ENCODE results near the gene KIR3DL3. TPM values are rescaled to one million over a fixed set of nuclear protein-coding genes. Genes with fewer than 3 reads are reported as not detected.
"Not testable (repeated sequence)": the region's sequence is repeated elsewhere in the genome, so short reads cannot be mapped to it uniquely, and the experiment has no call there.

The KIR3DL3 gene
- total and polyA plus RNA-seq, 8 donors: not detected

GRCh38 chr19:54758577-54758976, 34.3 kb downstream of the KIR3DL3 start:
- H3K4me1 ChIP-seq; H3K4me3 ChIP-seq; intact Hi-C loops (cut with DNase I); H3K36me3 ChIP-seq; DNase-seq; H3K9me3 ChIP-seq; H3K27me3 ChIP-seq; ATAC-seq: not testable (repeated sequence)
- H3K27ac ChIP-seq: peak overlapping the region in 1 of 2 donors; percentile 50

- peak overlapping the region in 1 of 2 donors; percentile 61 for H3K27ac ChIP-seq
Measured at GRCh38 chr19:54764219-54764618, 40.0 kb downstream of the KIR3DL3 start.

GRCh38 chr19:54766464-54766863, 42.2 kb downstream of the KIR3DL3 start:
- DNase-seq; H3K4me1 ChIP-seq; H3K9me3 ChIP-seq; H3K27me3 ChIP-seq; H3K36me3 ChIP-seq; ATAC-seq; H3K4me3 ChIP-seq; H3K27ac ChIP-seq; intact Hi-C loops (cut with DNase I): not testable (repeated sequence)

More at GRCh38 chr19:54764219-54764618, 40.0 kb downstream of the KIR3DL3 start:
- DNase-seq: peak in 1 of 4 donors; percentile 39
- H3K4me3 ChIP-seq; H3K9me3 ChIP-seq; intact Hi-C loops (cut with DNase I); H3K27me3 ChIP-seq; H3K4me1 ChIP-seq; ATAC-seq; H3K36me3 ChIP-seq: not testable (repeated sequence)

- intact Hi-C loops (cut with DNase I); ATAC-seq: not testable (repeated sequence)
Measured at GRCh38 chr19:54769646-54770045, 45.4 kb downstream of the KIR3DL3 start, which contains the start of gene KIR2DL1. Gene KIR2DL1 (plus strand): TSS chr19:54769793. CDS start chr19:54769851, 58 bp downstream.

GRCh38 chr19:54770511-54770910, 46.3 kb downstream of the KIR3DL3 start:
- H3K4me1 ChIP-seq; H3K9me3 ChIP-seq; H3K27me3 ChIP-seq; DNase-seq; H3K4me3 ChIP-seq; intact Hi-C loops (cut with DNase I); H3K36me3 ChIP-seq; H3K27ac ChIP-seq; ATAC-seq: not testable (repeated sequence)

More at GRCh38 chr19:54769646-54770045, 45.4 kb downstream of the KIR3DL3 start, which contains the start of gene KIR2DL1:
- DNase-seq, H3K36me3 ChIP-seq, H3K27ac ChIP-seq, H3K9me3 ChIP-seq, H3K27me3 ChIP-seq, H3K4me1 ChIP-seq, H3K4me3 ChIP-seq: not testable (repeated sequence)

GRCh38 chr19:54771018-54771960, 47.0 kb downstream of the KIR3DL3 start:
- H3K27me3 ChIP-seq; H3K27ac ChIP-seq; DNase-seq; H3K4me3 ChIP-seq; H3K4me1 ChIP-seq; intact Hi-C loops (cut with DNase I); H3K9me3 ChIP-seq; ATAC-seq; H3K36me3 ChIP-seq: not testable (repeated sequence)

- DNase-seq; H3K36me3 ChIP-seq; H3K27me3 ChIP-seq; H3K27ac ChIP-seq; intact Hi-C loops (cut with DNase I); ATAC-seq; H3K4me3 ChIP-seq; H3K4me1 ChIP-seq; H3K9me3 ChIP-seq: not testable (repeated sequence)
Measured at GRCh38 chr19:54772666-54773065, 48.4 kb downstream of the KIR3DL3 start.

GRCh38 chr19:54775095-54775815, 51.0 kb downstream of the KIR3DL3 start:
- DNase-seq; H3K27me3 ChIP-seq; H3K36me3 ChIP-seq; H3K4me1 ChIP-seq; ATAC-seq; H3K27ac ChIP-seq; H3K4me3 ChIP-seq; intact Hi-C loops (cut with DNase I); H3K9me3 ChIP-seq: not testable (repeated sequence)

GRCh38 chr19:54775830-54776229, 51.6 kb downstream of the KIR3DL3 start:
- ATAC-seq; H3K9me3 ChIP-seq; intact Hi-C loops (cut with DNase I); H3K4me3 ChIP-seq; H3K4me1 ChIP-seq; H3K27me3 ChIP-seq; H3K27ac ChIP-seq; DNase-seq; H3K36me3 ChIP-seq: not testable (repeated sequence)

GRCh38 chr19:54777851-54778250, 53.6 kb downstream of the KIR3DL3 start:
- ATAC-seq; H3K9me3 ChIP-seq; intact Hi-C loops (cut with DNase I); H3K27me3 ChIP-seq; H3K4me1 ChIP-seq; DNase-seq; H3K4me3 ChIP-seq; H3K27ac ChIP-seq; H3K36me3 ChIP-seq: not testable (repeated sequence)

- H3K36me3 ChIP-seq; H3K27ac ChIP-seq; H3K4me3 ChIP-seq; ATAC-seq; H3K27me3 ChIP-seq; H3K4me1 ChIP-seq; DNase-seq; H3K9me3 ChIP-seq; intact Hi-C loops (cut with DNase I): not testable (repeated sequence)
Measured at GRCh38 chr19:54778896-54779295, 54.7 kb downstream of the KIR3DL3 start.

GRCh38 chr19:54782916-54783315, 58.7 kb downstream of the KIR3DL3 start:
- H3K4me3 ChIP-seq; ATAC-seq; H3K36me3 ChIP-seq; H3K9me3 ChIP-seq; intact Hi-C loops (cut with DNase I); H3K27me3 ChIP-seq; DNase-seq; H3K27ac ChIP-seq: not testable (repeated sequence)
- H3K4me1 ChIP-seq: peaks cover 0 to 11% of the 10 kb centered on the region in 2 donors
